HG02759 (cell line): ENCODE measurements around the gene GOLGB1.
"Not testable (repeated sequence)": the region's sequence is repeated elsewhere in the genome, so short reads cannot be mapped to it uniquely, and the experiment has no call there.

ENCODE experiments used
- ATAC-seq: cut with Tn5 transposase; IDR thresholded peaks from one replicate; pipeline ENCODE4 v1.9.1; 2021; ENCODE audit warnings: mild to moderate bottlenecking, moderate library complexity; ENCODE audit not compliant: unreplicated experiment

The GOLGB1 gene, protein sequence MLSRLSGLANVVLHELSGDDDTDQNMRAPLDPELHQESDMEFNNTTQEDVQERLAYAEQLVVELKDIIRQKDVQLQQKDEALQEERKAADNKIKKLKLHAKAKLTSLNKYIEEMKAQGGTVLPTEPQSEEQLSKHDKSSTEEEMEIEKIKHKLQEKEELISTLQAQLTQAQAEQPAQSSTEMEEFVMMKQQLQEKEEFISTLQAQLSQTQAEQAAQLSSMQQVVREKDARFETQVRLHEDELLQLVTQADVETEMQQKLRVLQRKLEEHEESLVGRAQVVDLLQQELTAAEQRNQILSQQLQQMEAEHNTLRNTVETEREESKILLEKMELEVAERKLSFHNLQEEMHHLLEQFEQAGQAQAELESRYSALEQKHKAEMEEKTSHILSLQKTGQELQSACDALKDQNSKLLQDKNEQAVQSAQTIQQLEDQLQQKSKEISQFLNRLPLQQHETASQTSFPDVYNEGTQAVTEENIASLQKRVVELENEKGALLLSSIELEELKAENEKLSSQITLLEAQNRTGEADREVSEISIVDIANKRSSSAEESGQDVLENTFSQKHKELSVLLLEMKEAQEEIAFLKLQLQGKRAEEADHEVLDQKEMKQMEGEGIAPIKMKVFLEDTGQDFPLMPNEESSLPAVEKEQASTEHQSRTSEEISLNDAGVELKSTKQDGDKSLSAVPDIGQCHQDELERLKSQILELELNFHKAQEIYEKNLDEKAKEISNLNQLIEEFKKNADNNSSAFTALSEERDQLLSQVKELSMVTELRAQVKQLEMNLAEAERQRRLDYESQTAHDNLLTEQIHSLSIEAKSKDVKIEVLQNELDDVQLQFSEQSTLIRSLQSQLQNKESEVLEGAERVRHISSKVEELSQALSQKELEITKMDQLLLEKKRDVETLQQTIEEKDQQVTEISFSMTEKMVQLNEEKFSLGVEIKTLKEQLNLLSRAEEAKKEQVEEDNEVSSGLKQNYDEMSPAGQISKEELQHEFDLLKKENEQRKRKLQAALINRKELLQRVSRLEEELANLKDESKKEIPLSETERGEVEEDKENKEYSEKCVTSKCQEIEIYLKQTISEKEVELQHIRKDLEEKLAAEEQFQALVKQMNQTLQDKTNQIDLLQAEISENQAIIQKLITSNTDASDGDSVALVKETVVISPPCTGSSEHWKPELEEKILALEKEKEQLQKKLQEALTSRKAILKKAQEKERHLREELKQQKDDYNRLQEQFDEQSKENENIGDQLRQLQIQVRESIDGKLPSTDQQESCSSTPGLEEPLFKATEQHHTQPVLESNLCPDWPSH (N-terminal part only)

GRCh38 chr3:121749276-121750086 lies at the start of gene GOLGB1:
GOLGB1 (minus strand) TSS chr3:121749741; CDS start chr3:121730971, 18,770 bp downstream.
- ATAC-seq = peak; percentile 98

- ATAC-seq = no peak
These were observed 47.4 kb upstream of the GOLGB1 start for GRCh38 chr3:121796970-121797369.

DNA sequence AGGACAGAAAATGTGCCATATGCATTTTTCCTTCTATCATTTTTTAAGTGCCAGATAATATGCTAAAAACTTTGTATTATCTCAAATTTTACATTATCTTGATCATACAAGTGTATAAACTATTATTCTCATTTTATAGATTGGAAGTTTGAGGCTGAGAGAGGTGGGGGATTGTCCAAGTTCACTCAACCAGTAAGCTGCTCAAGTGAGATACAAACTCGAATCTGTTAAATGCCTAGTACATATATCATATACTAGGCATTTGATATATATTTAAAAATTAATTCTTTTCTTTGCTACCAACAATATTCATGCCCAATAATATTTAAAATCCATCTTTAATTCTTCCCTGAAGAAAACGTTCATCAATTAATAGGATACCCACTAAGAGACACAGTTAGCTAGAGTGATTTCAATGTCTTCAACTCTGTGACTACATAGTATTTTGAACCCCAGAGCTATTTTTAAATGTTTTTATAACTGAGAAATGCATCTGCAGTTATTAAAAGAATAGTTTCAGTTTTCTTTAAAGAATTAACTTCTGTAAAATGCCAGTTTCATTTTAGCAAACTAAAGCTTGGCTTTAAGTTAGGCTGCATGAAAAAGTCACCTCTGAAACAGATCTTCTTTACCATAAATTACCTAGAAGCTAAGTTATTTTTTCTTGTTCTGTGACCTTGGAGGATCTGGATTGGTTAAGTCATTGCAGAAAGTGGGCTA lies 44.9 kb upstream of the GOLGB1 start:
- ATAC-seq = peak; percentile 45

DNA sequence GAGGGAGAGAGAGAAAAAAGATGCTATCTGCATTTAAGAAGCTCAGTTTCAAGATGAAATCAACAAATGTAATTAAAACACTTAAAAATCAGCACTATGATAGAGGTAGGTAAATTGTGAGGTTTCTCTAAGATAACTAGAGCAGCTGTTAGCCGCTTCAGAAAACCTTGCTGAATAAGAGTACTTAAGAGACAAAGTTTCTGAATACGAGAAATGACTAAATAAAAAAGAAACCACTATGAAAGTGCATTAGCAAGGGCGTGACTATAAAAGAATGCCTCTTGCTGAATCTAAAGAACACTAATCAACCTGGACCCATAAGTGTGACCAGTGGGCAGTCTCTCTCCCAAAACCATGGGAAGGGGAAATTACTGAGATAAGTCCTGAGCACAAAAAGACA lies 43.5 kb upstream of the GOLGB1 start:
- no peak for ATAC-seq

- no peak for ATAC-seq
These were observed 36.9 kb upstream of the GOLGB1 start for GRCh38 chr3:121786485-121786884.

- not testable (repeated sequence) for ATAC-seq
These were observed 33.2 kb upstream of the GOLGB1 start for GRCh38 chr3:121782784-121783183.

DNA sequence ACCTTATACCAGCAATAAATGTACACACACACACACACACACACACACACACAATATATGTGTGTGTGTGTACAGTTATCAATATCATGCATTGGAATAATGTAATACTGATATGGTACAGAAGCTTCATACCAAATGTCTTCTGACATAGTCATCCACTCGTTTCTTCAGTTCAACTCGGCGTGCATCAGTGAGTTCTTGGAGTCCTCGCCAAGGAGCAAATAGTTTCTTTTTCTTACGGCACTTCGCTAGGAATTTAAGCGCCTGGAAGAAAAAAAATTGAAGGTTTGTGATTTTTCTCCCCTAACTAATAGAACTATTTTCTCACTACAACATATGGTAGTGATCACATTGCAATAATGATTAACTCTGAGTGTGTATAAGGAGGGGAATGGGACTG lies 32.1 kb upstream of the GOLGB1 start:
- no peak for ATAC-seq

GRCh38 chr3:121775095-121775494 lies 25.6 kb upstream of the GOLGB1 start:
- not testable (repeated sequence) for ATAC-seq

- no peak for ATAC-seq
These were observed 19.7 kb upstream of the GOLGB1 start for GRCh38 chr3:121769246-121769645.

DNA sequence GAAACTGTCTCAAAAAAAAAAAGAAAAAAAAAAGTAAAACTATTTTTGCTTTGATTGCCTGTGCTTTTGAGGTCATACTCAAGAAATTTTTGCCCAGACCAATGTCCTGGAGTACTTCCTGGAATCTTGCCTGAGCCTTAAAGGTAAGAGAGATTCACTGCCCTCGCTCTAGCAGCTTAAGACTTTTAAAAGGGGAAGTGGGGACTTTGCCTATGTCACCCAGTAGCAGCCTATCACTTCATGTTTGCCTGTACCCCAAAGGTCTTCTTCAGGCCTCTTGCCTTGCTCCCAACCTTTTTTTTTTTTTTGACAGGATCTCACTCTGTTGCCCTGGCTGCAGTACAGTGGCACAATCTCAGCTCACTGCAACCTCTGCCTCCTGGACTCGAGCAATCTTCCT lies 18.9 kb upstream of the GOLGB1 start:
- ATAC-seq = no peak

- no peak for ATAC-seq
These were observed 10.1 kb upstream of the GOLGB1 start for GRCh38 chr3:121759541-121760202.

GRCh38 chr3:121758727-121759450 lies 9.3 kb upstream of the GOLGB1 start:
- ATAC-seq = no peak

DNA sequence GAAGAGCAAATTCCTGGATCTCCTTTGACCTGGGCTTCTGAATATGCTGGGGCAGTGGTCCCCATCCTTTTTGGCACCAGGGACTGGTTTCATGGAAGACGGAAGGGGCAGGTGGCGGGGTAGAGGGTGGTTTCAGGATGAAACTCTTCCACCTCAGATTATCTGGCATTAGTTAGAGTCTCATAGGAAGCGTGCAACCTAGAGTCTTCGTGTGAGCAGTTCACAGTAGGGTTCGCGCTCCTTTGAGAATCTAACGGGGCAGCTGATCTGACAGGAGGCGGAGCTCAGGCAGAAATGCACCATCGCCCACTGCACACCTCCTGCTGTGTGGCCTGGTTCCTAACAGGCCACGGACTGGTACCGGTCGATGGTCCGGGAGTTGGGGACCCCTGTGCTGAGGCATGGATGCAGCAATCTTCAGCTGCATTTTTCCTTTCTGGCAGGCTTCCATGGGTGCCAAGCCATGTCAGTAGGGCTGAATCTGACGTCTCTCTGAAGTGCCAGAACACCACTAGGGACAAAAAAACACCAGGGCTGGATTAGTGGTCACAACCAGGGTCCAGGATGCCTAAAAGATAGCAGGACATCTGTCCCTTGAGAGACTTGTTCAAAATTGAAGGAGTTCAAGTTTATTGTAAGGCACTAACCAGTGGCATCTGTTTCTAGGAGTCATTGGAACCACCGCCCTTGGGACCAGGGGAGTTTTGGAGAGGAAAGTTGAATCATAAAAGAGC lies 8.4 kb upstream of the GOLGB1 start:
- ATAC-seq = no peak

GRCh38 chr3:121757087-121757811 lies 7.7 kb upstream of the GOLGB1 start:
- ATAC-seq = no peak

DNA sequence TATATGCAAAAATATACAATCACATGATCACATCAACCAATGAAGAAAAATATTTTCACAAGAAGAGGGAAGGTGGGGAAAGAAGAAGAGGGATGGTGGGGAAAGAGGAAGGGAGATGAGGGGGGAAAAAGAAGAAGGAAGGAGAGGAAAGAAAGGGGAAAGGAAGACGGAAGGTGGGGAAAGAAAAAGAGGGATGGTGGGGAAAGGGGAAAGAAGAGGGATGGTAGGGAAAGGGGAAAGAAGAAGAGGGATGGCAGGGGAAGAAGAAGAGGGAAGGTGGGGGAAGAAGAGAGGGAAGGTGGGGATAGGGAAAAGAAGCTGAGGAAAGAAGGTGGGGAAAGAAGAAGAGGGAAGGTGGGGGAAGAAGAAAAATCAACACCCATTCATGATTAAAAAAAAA lies 3.2 kb upstream of the GOLGB1 start:
- ATAC-seq = no peak

DNA sequence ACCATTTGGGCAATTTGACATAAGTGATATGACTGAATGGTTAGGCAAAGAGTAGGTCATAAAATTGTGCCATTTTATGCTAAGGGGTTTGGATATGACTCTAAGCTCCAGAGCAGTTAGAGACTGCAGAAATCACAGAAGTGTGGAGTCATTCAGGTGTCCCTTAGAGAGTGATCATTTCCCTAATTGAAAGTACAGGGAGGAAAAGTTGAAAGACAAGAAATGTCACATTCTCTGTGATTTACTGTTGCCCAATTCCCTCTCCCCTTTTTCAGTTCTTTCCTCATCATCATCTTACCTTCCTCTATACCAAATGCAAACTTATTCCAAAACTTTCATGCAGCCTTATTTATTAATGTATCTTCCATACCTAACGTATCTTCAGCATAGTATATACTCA lies 2.7 kb upstream of the GOLGB1 start:
- ATAC-seq = no peak

DNA sequence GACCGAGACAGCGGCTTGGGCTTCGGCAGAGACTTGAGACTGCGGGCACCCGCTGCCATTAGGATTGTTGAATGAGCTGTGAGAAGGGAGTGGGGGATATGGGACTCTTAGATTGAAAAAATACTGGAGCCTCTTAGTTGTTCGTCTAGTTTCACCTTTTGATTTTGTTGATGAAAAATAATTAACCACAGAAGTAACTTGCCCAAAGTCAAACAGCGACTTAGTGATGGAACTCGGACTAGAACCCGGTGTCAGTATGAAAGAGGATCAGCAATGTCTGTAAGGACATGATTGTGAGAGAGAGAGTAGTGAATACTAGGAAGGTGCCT lies 510 bp upstream of the GOLGB1 start:
- ATAC-seq = no peak
